ENCODE results near the gene RNF181.

Gene RNF181

DNA sequence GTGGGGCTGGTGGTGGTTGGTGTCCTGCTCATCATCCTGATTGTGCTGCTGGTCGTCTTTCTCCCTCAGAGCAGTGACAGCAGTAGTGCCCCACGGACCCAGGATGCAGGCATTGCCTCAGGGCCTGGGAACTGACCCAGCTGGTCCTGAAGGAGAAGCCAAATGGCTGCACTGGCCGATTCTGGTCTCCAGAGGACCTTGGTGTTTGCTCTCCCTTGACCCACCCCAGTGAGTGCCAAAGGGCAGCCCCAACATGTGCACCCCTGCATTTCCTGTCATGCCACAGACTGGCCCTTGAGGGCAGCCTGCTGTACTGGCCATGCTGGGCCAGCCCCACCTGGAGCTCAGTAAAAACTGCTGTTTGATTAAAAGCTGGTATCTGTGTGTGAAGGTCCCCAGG is 2.5 kb upstream of the RNF181 start:
- POLR2A ChIA-PET, result no interaction called here
- H3K27ac ChIP-seq (ENCODE audit: insufficient read depth in 1 of 2, low read depth in 1 of 2, low read length in 2 of 2, poor library complexity in 1 of 2, severe bottlenecking in 2 of 2), result no peak overlapping the region

DNA sequence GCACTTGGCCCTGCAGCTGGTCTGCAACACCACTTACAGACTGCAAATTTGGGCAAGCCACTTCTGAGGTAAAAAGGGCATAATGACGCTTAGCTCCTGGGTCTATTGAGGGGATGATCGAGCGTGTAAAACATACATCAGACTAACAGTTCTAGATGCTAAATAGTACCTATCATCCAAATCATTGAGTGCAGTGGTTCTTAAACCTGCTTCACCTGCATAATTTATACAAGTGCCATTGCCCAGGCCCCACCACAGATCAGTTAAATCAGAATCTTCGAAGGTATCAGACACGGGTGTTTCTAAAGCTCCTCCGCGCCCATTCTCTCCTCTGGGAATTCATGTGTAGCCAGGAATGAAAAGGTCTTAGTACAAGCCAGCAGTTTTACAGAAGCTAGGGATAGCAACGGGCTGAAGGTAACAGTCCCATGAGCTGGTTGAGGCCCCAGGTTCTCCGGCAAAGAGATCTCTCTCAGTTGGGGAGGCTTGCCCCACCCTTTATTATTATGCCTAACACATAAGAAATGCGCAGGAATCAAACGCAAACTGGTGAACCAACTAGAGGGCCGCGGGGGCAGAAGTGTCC is 737 bp upstream of the RNF181 start:
- H3K27ac ChIP-seq (ENCODE audit: insufficient read depth in 1 of 2, low read depth in 1 of 2, low read length in 2 of 2, poor library complexity in 1 of 2, severe bottlenecking in 2 of 2), result peak overlapping the region; percentile 87 to 95
- H3K27me3 ChIP-seq (replicated peaks in 2 of 5; ENCODE audit: control insufficient read depth in 4 of 5, insufficient read depth in 5 of 5, low read length in 4 of 5), result no peaks in the 10 kb centered on the region
- 40% methylated on average over 9 of the region's 13 CpGs for WGBS (ENCODE audit: insufficient coverage)
- peaks cover 17 to 42% (median 40%) of the 10 kb centered on the region in 4 experiments for H3K4me1 ChIP-seq (ENCODE audit: control extremely low read depth in 1 of 4, control insufficient read depth in 4 of 4, insufficient read depth in 4 of 4, low read length in 3 of 4)
- peak overlapping the region; percentile 89 to 98 (median 95) for H3K4me3 ChIP-seq (ENCODE audit: control insufficient read depth in 1 of 7, extremely low read depth in 1 of 7, insufficient read depth in 4 of 7, low read depth in 2 of 7, low read length in 6 of 7)
- peaks cover 8 to 34% (median 28%) of the 10 kb centered on the region in 4 experiments for H3K36me3 ChIP-seq (ENCODE audit: control insufficient read depth in 4 of 4, insufficient read depth in 4 of 4, low read length in 3 of 4)
- ChIA-PET CTCF (interaction anchor here (0.7 to 1.4 kb wide), 8 partner anchors 11 to 179 kb away, joined by 3 to 6 read pairs (median 3); partner anchors contain the start of genes C2orf68 and VAMP8), POLR2A (interaction anchor here (0.9 to 1.9 kb wide), 4 partner anchors 9 to 43 kb away, joined by 3 to 14 read pairs (median 5); partner anchors contain the start of gene GGCX)
- H3K9me3 ChIP-seq (ENCODE audit: control extremely low read depth in 1 of 5, control insufficient read depth in 4 of 5, insufficient read depth in 2 of 5, low read depth in 1 of 5, low read length in 4 of 5), result no peaks in the 10 kb centered on the region
- DNase-seq, result no peak

More for the DNA sequence above, 2.5 kb upstream of the RNF181 start:
- no peaks in the 10 kb centered on the region for H3K9me3 ChIP-seq (ENCODE audit: control extremely low read depth in 1 of 5, control insufficient read depth in 4 of 5, insufficient read depth in 2 of 5, low read depth in 1 of 5, low read length in 4 of 5)
- H3K27me3 ChIP-seq (replicated peaks in 2 of 5; ENCODE audit: control insufficient read depth in 4 of 5, insufficient read depth in 5 of 5, low read length in 4 of 5), result no peaks in the 10 kb centered on the region
- WGBS (ENCODE audit: insufficient coverage), result 97% methylated on average over 3 of the region's 3 CpGs
- H3K4me3 ChIP-seq (ENCODE audit: control insufficient read depth in 1 of 7, extremely low read depth in 1 of 7, insufficient read depth in 4 of 7, low read depth in 2 of 7, low read length in 6 of 7), result no peak overlapping the region
- CTCF ChIA-PET, result no interaction called here
- no peak for DNase-seq
- peaks cover 6 to 26% (median 15%) of the 10 kb centered on the region in 4 experiments for H3K36me3 ChIP-seq (ENCODE audit: control insufficient read depth in 4 of 4, insufficient read depth in 4 of 4, low read length in 3 of 4)
- H3K4me1 ChIP-seq (ENCODE audit: control extremely low read depth in 1 of 4, control insufficient read depth in 4 of 4, insufficient read depth in 4 of 4, low read length in 3 of 4), result peaks cover 17 to 60% (median 54%) of the 10 kb centered on the region in 4 experiments

DNA sequence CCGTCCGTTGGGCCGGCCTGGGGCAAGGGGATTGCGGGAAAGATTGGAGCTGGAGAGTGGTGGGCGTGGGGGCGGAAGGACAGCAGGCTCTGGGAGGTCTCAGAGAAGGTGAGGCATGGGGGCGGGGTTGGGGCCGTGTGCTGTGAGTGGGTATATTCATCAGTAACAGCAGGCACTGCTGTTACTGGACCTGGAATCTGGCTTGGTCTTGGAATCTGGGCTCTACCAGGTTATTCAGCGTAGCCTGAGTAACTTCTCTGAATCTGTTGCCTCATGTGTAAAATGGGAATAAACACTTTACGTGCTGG is 435 bp downstream of the RNF181 start:
- Histone ChIP-seq H3K27ac (ENCODE audit: insufficient read depth in 1 of 2, low read depth in 1 of 2, low read length in 2 of 2, poor library complexity in 1 of 2, severe bottlenecking in 2 of 2) (peak overlapping the region; percentile 87 to 95), H3K27me3 (replicated peaks in 2 of 5; ENCODE audit: control insufficient read depth in 4 of 5, insufficient read depth in 5 of 5, low read length in 4 of 5) (no peaks in the 10 kb centered on the region), H3K9me3 (ENCODE audit: control extremely low read depth in 1 of 5, control insufficient read depth in 4 of 5, insufficient read depth in 2 of 5, low read depth in 1 of 5, low read length in 4 of 5) (no peaks in the 10 kb centered on the region), H3K36me3 (ENCODE audit: control insufficient read depth in 4 of 4, insufficient read depth in 4 of 4, low read length in 3 of 4) (peaks cover 8 to 37% (median 33%) of the 10 kb centered on the region in 4 experiments), H3K4me1 (ENCODE audit: control extremely low read depth in 1 of 4, control insufficient read depth in 4 of 4, insufficient read depth in 4 of 4, low read length in 3 of 4) (peaks cover 9 to 31% (median 29%) of the 10 kb centered on the region in 4 experiments), H3K4me3 (ENCODE audit: control insufficient read depth in 1 of 7, extremely low read depth in 1 of 7, insufficient read depth in 4 of 7, low read depth in 2 of 7, low read length in 6 of 7) (peak overlapping the region; percentile 89 to 98 (median 95))
- 15% methylated on average over 3 of the region's 10 CpGs for WGBS (ENCODE audit: insufficient coverage)
- CTCF ChIA-PET, result interaction anchor here (0.8 to 1.5 kb wide), 4 partner anchors 9 to 46 kb away, joined by 3 to 4 read pairs (median 4); no protein-coding TSS in a partner anchor
- POLR2A ChIA-PET, result interaction anchor here (0.6 to 1.9 kb wide), 6 partner anchors 9 to 186 kb away, joined by 3 to 14 read pairs (median 4); partner anchors contain the start of genes C2orf68, CAPG and GGCX
- DNase-seq, result no peak

DNA sequence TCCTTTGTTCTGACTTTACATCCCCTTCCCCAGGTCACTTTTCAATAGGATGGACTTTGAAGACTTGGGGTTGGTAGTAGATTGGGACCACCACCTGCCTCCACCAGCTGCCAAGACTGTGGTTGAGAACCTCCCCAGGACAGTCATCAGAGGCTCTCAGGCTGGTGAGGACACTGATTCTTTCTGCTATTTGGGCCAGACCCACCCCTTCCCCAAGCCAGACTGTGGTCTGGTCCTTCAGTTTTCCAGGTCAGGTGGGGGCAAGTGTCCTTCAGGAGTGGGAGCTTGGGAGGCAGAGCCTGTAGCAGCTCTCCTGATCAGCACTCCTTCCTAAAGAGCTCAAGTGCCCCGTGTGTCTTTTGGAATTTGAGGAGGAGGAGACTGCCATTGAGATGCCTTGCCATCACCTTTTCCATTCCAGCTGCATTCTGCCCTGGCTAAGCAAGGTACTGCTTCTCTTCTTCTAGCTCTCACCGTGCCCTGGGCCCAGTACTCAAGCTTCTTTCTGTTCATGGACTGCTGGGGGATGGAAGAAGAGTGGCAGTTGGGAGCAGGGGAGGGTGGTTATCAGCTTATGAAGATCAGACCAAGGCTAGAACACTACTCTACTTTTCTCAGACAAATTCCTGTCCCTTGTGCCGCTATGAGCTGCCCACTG is 1.1 kb downstream of the RNF181 start:
- peak overlapping the region in 6 of 7 experiments; percentile 89 to 98 (median 94) for H3K4me3 ChIP-seq (ENCODE audit: control insufficient read depth in 1 of 7, extremely low read depth in 1 of 7, insufficient read depth in 4 of 7, low read depth in 2 of 7, low read length in 6 of 7)
- H3K4me1 ChIP-seq (ENCODE audit: control extremely low read depth in 1 of 4, control insufficient read depth in 4 of 4, insufficient read depth in 4 of 4, low read length in 3 of 4), result peaks cover 6 to 28% (median 25%) of the 10 kb centered on the region in 4 experiments
- ChIA-PET CTCF (interaction anchor here (0.8 to 1.5 kb wide), 5 partner anchors 10 to 46 kb away, joined by 3 to 4 read pairs (median 3); partner anchors contain the start of gene C2orf68), POLR2A (interaction anchor here (1.2 to 1.9 kb wide), 4 partner anchors 9 to 34 kb away, joined by 3 to 14 read pairs (median 5); partner anchors contain the start of genes C2orf68 and GGCX)
- 72% methylated on average over 2 of the region's 3 CpGs for WGBS (ENCODE audit: insufficient coverage)
- no peaks in the 10 kb centered on the region for H3K27me3 ChIP-seq (replicated peaks in 2 of 5; ENCODE audit: control insufficient read depth in 4 of 5, insufficient read depth in 5 of 5, low read length in 4 of 5)
- H3K36me3 ChIP-seq (ENCODE audit: control insufficient read depth in 4 of 4, insufficient read depth in 4 of 4, low read length in 3 of 4), result peaks cover 8 to 36% (median 31%) of the 10 kb centered on the region in 4 experiments
- H3K27ac ChIP-seq (ENCODE audit: insufficient read depth in 1 of 2, low read depth in 1 of 2, low read length in 2 of 2, poor library complexity in 1 of 2, severe bottlenecking in 2 of 2), result peak overlapping the region; percentile 87 to 95
- no peaks in the 10 kb centered on the region for H3K9me3 ChIP-seq (ENCODE audit: control extremely low read depth in 1 of 5, control insufficient read depth in 4 of 5, insufficient read depth in 2 of 5, low read depth in 1 of 5, low read length in 4 of 5)
- DNase-seq, result no peak

DNA sequence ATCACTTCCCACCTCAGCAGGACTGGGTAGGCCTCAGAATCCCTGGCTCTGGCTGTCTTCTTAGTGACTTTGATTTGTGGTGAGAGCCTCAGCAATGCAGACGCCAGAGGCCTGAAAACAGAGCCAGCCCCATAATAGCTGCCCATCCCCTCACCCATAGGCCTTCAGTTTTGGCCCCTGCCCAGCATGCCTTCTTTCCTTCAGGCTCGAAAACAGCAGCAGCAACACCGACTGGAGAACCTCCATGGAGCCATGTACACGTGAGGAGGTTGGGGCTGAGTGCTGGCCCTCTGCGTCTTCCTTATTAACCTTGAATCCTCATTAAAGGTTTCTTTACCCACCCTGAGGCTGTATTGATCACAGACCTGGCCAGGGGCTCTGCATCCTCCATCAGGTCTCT is 1.7 kb downstream of the RNF181 start:
- DNase-seq, result no peak
- H3K9me3 ChIP-seq (ENCODE audit: control extremely low read depth in 1 of 5, control insufficient read depth in 4 of 5, insufficient read depth in 2 of 5, low read depth in 1 of 5, low read length in 4 of 5), result no peaks in the 10 kb centered on the region
- ChIA-PET CTCF (interaction anchor here (1.1 to 1.5 kb wide), 5 partner anchors 9 to 47 kb away, joined by 3 read pairs; partner anchors contain the start of gene C2orf68), POLR2A (interaction anchor here (1.2 to 1.5 kb wide), 2 partner anchors 10 to 12 kb away, joined by 3 to 5 read pairs; no protein-coding TSS in a partner anchor)
- H3K36me3 ChIP-seq (ENCODE audit: control insufficient read depth in 4 of 4, insufficient read depth in 4 of 4, low read length in 3 of 4), result peaks cover 8 to 33% (median 29%) of the 10 kb centered on the region in 4 experiments
- no peak overlapping the region for H3K27ac ChIP-seq (ENCODE audit: insufficient read depth in 1 of 2, low read depth in 1 of 2, low read length in 2 of 2, poor library complexity in 1 of 2, severe bottlenecking in 2 of 2)
- H3K27me3 ChIP-seq (replicated peaks in 2 of 5; ENCODE audit: control insufficient read depth in 4 of 5, insufficient read depth in 5 of 5, low read length in 4 of 5), result no peaks in the 10 kb centered on the region
- no peak overlapping the region for H3K4me3 ChIP-seq (ENCODE audit: control insufficient read depth in 1 of 7, extremely low read depth in 1 of 7, insufficient read depth in 4 of 7, low read depth in 2 of 7, low read length in 6 of 7)
- H3K4me1 ChIP-seq (ENCODE audit: control extremely low read depth in 1 of 4, control insufficient read depth in 4 of 4, insufficient read depth in 4 of 4, low read length in 3 of 4), result peaks cover 6 to 33% (median 31%) of the 10 kb centered on the region in 4 experiments
- WGBS (ENCODE audit: insufficient coverage), result 87% methylated on average over 5 of the region's 5 CpGs

DNA sequence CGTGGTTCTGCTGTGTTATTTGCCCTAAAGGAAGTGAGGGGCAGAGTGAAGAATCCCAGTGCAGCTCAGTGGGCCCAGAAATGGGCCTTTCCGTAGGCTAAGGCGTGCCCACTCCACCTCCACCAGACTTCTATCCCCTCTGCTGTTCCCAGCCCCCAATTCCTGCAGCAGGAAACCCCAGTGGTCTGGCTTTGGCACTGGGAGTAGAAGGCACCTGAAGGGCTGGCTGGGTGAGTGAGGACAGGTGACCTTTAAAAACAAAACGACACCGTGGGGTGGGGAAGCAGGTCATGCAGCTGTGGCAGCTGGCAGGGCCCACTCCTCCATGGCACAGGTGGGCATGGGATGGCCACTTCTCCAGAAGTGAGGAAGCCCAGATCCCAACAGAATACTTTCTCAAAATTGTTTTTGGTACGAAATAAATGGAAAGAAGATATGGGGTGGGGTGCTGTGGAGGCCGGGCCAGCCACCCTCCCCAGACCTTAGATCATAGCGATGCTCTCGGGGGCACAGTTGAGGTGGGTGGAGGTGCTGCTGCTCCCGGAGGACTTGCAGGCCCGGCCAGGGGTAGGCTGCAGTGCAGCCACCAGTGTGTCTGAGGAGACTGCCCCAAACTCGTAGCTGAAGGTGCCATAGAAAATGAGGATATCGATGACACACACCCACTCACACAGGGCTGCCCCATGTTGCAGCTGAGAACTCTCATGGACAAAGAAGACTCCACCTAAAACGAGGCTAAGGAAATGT is 3.2 kb downstream of the RNF181 start:
- Histone ChIP-seq H3K9me3 (ENCODE audit: control extremely low read depth in 1 of 5, control insufficient read depth in 4 of 5, insufficient read depth in 2 of 5, low read depth in 1 of 5, low read length in 4 of 5) (no peaks in the 10 kb centered on the region), H3K4me3 (ENCODE audit: control insufficient read depth in 1 of 7, extremely low read depth in 1 of 7, insufficient read depth in 4 of 7, low read depth in 2 of 7, low read length in 6 of 7) (no peak overlapping the region), H3K36me3 (ENCODE audit: control insufficient read depth in 4 of 4, insufficient read depth in 4 of 4, low read length in 3 of 4) (peaks cover 8 to 33% (median 26%) of the 10 kb centered on the region in 4 experiments), H3K4me1 (ENCODE audit: control extremely low read depth in 1 of 4, control insufficient read depth in 4 of 4, insufficient read depth in 4 of 4, low read length in 3 of 4) (peaks cover 10 to 42% (median 39%) of the 10 kb centered on the region in 4 experiments), H3K27me3 (replicated peaks in 2 of 5; ENCODE audit: control insufficient read depth in 4 of 5, insufficient read depth in 5 of 5, low read length in 4 of 5) (no peaks in the 10 kb centered on the region), H3K27ac (ENCODE audit: insufficient read depth in 1 of 2, low read depth in 1 of 2, low read length in 2 of 2, poor library complexity in 1 of 2, severe bottlenecking in 2 of 2) (no peak overlapping the region)
- DNase-seq, result no peak
- ChIA-PET CTCF (interaction anchor here (1.6 kb wide), 1 partner anchor 11 kb away, joined by 6 read pairs; no protein-coding TSS in a partner anchor), POLR2A (no interaction called here)
- 96% methylated on average over 6 of the region's 14 CpGs for WGBS (ENCODE audit: insufficient coverage)
